ENCODE results near the gene MYO6.

GRCh38 chr6:75748743-75749538 is at the start of gene MYO6:
- no peak for TF ChIP-seq CTCF (conservative IDR thresholded peaks at IDR 0.05; ENCODE audit: low read length)
- no peak for TF ChIP-seq EZH2phosphoT487 (IDR thresholded peaks at IDR 0.05; ENCODE audit: borderline replicate concordance)

All from Loucy (cell line).